ENCODE results near the gene CPEB4.
A peak's percentile ranks its signal among the peaks of the same experiment; 100 is the strongest.

The CPEB4 gene

GRCh38 chr5:173969167-173970049 lies 81.3 kb downstream of the CPEB4 start:
- no peak for FAIRE-seq
- DNase-seq (ENCODE audit: extremely low spot score, insufficient read length, low read depth): no peak

DNA sequence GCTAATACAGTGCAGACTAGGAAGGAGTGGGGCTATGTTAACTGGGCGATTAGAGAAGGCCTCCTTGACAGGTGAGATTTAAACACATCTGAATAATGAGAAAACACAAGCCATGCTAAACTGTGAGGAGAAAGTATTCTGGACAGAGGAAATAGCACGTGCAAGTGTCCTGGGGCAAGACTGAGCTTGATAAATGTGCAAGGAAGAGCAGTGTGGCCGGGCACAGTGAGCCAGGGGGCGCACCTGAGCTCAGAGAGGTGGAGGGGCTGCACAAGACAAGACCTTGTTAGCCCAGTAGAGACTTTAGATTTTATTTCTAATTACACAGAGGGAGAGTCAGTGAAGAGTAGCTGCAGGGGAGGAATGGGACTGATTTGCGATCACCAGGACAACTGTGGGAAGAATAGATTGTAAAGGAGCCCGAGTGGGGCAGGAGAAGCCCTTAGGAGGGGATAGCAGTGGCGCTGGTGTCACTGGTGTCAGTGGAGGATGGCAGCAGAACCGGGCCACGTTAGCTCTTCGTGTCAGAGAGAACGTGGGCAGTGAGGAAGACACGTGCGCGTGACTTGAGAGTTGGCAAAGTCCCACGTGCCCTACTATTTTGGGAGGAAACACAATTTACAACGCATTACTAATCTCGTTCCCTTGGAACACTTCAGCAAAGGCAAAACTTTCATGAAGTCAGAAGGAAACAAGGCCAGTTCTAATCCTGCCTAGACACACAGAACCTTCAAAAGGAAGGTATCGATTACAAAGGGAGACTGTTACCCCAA lies 82.9 kb downstream of the CPEB4 start:
- FAIRE-seq (no peak), DNase-seq (ENCODE audit: extremely low spot score, insufficient read length, low read depth) (no peak)

DNA sequence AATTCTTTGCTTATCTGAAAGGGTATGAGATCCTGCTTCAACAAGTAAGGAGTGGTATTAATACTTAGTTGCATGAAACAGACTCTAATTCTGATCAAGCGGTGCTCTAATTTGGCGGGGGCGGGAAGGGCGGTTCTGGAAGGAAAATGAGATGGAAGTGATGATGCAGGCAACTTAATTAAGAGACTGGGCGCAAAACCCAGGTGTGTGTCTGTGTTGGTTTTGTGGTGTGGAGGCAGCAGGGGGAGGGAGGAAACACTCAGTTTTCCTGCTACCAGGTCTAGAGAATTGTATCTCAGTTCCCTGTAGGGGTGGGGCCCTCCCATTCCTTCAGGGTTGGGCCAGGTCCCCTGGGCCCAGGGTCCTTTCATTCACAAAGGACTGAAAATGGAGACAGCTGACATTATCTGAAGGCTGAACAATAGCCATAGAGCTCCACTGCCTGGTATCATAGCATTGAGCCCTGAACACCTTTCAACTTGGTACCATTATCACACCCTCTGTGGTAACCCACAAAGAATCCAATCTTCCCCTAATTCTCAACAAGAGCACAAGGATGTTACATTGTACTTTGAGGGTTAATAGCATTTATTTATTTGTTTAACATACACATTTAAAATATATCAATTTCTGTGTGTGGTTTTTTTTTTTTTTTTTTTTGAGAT lies 83.7 kb downstream of the CPEB4 start:
- FAIRE-seq (no peak), DNase-seq (ENCODE audit: extremely low spot score, insufficient read length, low read depth) (no peak)

- FAIRE-seq (no peak), DNase-seq (ENCODE audit: extremely low spot score, insufficient read length, low read depth) (no peak)
Measured at GRCh38 chr5:173972607-173972924, 84.4 kb downstream of the CPEB4 start.

- peak; percentile 72 for DNase-seq (ENCODE audit: extremely low spot score, insufficient read length, low read depth)
- peak; percentile 86 for FAIRE-seq
Measured at GRCh38 chr5:173972925-173973615, 84.9 kb downstream of the CPEB4 start.

DNA sequence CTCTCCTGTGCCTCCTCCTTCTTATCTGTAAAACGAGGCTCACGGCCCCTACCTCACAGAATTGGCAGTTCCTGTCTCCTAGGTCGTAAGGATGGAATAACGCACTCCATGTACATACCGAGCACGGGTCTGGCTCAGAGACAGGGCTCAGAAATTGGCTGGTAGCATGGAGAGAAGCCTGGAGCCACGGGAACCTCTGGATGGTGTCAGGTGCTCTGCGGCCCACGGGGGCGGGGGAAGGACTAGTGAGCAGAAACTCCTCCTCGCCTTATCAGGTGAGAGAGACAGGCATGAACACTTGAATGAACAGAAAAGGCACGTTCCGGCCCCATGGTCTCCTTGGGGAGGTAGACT lies 85.4 kb downstream of the CPEB4 start:
- peak; percentile 33 for FAIRE-seq
- no peak for DNase-seq (ENCODE audit: extremely low spot score, insufficient read length, low read depth)

DNA sequence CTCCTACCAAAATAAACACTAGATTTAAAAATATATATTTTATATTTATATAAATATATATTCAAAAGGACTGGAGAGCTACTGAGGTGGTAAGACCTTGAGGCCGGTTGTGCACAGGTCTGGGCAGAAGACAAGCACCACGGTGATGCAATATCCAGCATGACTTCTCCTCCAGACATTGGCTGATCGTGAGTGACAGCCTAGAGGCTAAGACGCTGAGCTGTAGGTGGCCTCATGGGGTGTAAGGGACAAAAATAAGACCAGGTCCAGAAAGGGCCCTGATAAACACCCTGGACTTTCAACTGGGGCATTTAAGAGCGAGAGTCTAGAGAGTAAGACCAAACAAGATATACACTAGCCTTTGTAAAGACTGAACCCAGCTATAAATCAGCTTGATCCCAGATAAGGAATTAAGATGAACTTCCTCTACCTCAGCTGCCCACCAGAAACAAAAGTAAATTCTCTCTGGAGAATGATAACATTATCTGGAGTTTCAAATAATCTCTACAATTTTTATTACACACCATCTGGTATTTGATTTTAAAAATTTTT lies 86.6 kb downstream of the CPEB4 start:
- DNase-seq (ENCODE audit: extremely low spot score, insufficient read length, low read depth) (no peak), FAIRE-seq (no peak)

- no peak for DNase-seq (ENCODE audit: extremely low spot score, insufficient read length, low read depth)
- no peak for FAIRE-seq
Measured at GRCh38 chr5:173981185-173981761, 93.1 kb downstream of the CPEB4 start.

GRCh38 chr5:173984218-173984617 lies 96.1 kb downstream of the CPEB4 start:
- DNase-seq (ENCODE audit: extremely low spot score, insufficient read length, low read depth) (no peak), FAIRE-seq (peak; percentile 24)

GRCh38 chr5:173988554-173989431 lies 100.6 kb downstream of the CPEB4 start, which contains the start of gene C5orf47:
C5orf47 (plus strand) TSS chr5:173989170; CDS start chr5:173989264, 94 bp downstream.
- no peak for DNase-seq (ENCODE audit: extremely low spot score, insufficient read length, low read depth)
- FAIRE-seq: no peak

GRCh38 chr5:173989432-173990082 lies 101.4 kb downstream of the CPEB4 start:
- DNase-seq (ENCODE audit: extremely low spot score, insufficient read length, low read depth) (no peak), FAIRE-seq (no peak)

GRCh38 chr5:173997331-173997730 lies 109.2 kb downstream of the CPEB4 start:
- no peak for DNase-seq (ENCODE audit: extremely low spot score, insufficient read length, low read depth)
- FAIRE-seq: no peak

GRCh38 chr5:173998531-173998930 lies 110.4 kb downstream of the CPEB4 start:
- FAIRE-seq (no peak), DNase-seq (ENCODE audit: extremely low spot score, insufficient read length, low read depth) (no peak)

DNA sequence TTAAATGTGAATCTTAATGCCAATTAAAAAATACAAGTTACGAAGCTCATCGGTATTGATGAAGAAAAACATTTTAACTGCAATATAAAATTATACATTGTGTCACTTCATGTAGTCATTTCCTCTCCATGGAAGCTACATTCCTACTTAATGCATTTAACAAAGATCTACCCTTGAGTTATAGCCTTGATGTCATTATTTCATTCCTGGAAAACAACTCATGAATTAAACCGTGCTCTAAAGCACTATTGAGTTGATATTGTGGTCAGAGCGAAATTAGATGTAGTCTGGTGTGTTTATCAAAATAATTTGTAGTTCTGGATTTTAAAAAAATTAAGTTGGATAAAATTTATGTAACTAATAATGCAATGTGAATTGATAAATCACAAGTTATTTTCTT lies 111.9 kb downstream of the CPEB4 start:
- FAIRE-seq: no peak
- DNase-seq (ENCODE audit: extremely low spot score, insufficient read length, low read depth): no peak

GRCh38 chr5:174003795-174004194 lies 115.6 kb downstream of the CPEB4 start:
- FAIRE-seq (no peak), DNase-seq (ENCODE audit: extremely low spot score, insufficient read length, low read depth) (no peak)

DNA sequence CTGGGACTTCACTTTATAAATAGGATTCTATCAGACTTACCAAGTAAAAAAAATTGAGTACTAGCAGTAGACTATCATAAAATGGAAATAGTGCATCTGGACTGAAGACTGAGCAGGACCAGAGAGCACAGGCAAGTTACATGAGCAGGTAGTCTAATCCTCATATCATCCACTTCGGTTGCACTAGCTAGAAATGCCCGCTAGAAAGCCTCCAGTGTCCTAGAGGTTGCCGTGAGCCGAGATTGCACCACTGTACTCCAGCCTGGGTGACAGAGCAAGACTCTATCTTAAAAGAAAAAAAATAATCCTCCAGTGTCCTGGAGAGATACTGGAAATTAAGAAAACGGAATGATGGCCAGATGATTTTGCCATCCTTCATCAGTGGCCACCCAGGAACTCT lies 120.8 kb downstream of the CPEB4 start:
- FAIRE-seq (no peak), DNase-seq (ENCODE audit: extremely low spot score, insufficient read length, low read depth) (no peak)

GRCh38 chr5:174010365-174010764 lies 122.2 kb downstream of the CPEB4 start:
- FAIRE-seq (no peak), DNase-seq (ENCODE audit: extremely low spot score, insufficient read length, low read depth) (no peak)

GRCh38 chr5:174011441-174011840 lies 123.3 kb downstream of the CPEB4 start:
- no peak for FAIRE-seq
- DNase-seq (ENCODE audit: extremely low spot score, insufficient read length, low read depth): no peak
